ENCODE results near the gene CINP.

- TF ChIP-seq, protein P1, sequence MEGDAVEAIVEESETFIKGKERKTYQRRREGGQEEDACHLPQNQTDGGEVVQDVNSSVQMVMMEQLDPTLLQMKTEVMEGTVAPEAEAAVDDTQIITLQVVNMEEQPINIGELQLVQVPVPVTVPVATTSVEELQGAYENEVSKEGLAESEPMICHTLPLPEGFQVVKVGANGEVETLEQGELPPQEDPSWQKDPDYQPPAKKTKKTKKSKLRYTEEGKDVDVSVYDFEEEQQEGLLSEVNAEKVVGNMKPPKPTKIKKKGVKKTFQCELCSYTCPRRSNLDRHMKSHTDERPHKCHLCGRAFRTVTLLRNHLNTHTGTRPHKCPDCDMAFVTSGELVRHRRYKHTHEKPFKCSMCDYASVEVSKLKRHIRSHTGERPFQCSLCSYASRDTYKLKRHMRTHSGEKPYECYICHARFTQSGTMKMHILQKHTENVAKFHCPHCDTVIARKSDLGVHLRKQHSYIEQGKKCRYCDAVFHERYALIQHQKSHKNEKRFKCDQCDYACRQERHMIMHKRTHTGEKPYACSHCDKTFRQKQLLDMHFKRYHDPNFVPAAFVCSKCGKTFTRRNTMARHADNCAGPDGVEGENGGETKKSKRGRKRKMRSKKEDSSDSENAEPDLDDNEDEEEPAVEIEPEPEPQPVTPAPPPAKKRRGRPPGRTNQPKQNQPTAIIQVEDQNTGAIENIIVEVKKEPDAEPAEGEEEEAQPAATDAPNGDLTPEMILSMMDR (IDR thresholded peaks at IDR 0.05; ENCODE audit: low read depth, low read length): no peak
- TF ChIP-seq EZH2phosphoT487 (IDR thresholded peaks at IDR 0.05; ENCODE audit: low read depth): no peak
Observed at GRCh38 chr14:102374264-102374663, 11.6 kb upstream of the CINP start.

Measured in OCI-LY3 (cell line).